Keratinocyte (primary cell): Measurements from ENCODE around the gene UVSSA. TPM values are rescaled to one million over a fixed set of nuclear protein-coding genes. Genes with fewer than 3 reads are reported as not detected.

Source experiments
- DNase-seq: peaks from one replicate; pipeline ENCODE4 v3.0.0-alpha.2; 2011; ENCODE audit warnings: low read depth, missing footprints, low spot score
- FAIRE-seq: peaks from 2 replicates; lab custom pipeline; 2011; peaks lifted over from hg19 to GRCh38; lab: Jason Lieb, UNC
- H2AFZ ChIP-seq: 2 replicates; pipeline ENCODE4 v1.6.0; 2012; ENCODE audit warnings: low read length, control low read depth, inconsistent platforms; ENCODE audit not compliant: control insufficient read depth
- H3K27ac ChIP-seq: 2 replicates; pipeline ENCODE4 v1.5.1; 2011; ENCODE audit warnings: low read length; ENCODE audit not compliant: control insufficient read depth, insufficient read depth
- H3K27me3 ChIP-seq: 3 replicates; pipeline ENCODE4 v1.6.0; 2011; ENCODE audit warnings: low read length; ENCODE audit not compliant: control insufficient read depth, insufficient read depth; ENCODE audit errors: extremely low read depth
- H3K36me3 ChIP-seq, 2 experiments: 2 replicates in 1 of 2; 3 replicates in 1 of 2; pipeline ENCODE4 v1.5.1; 2011; ENCODE audit warnings: low read length in 2 of 2, mild to moderate bottlenecking in 1 of 2; ENCODE audit not compliant: control insufficient read depth in 2 of 2, insufficient read depth in 2 of 2; ENCODE audit errors: extremely low read depth in 1 of 2
- H3K4me1 ChIP-seq: 3 replicates; pipeline ENCODE4 v1.5.1; 2011; ENCODE audit warnings: low read length; ENCODE audit not compliant: control insufficient read depth, insufficient read depth; ENCODE audit errors: extremely low read depth
- H3K4me2 ChIP-seq: 3 replicates; pipeline ENCODE4 v1.6.0; 2011; ENCODE audit warnings: low read depth, low read length; ENCODE audit not compliant: control insufficient read depth, insufficient read depth; ENCODE audit errors: extremely low read depth
- H3K4me3 ChIP-seq, 3 experiments: fragments of 200-600 bp in 1 of 3; sonication (generic) in 1 of 3; 2 replicates in 2 of 3; 3 replicates in 1 of 3; pipeline ENCODE4 v1.5.1; 2011 to 2016; ENCODE audit warnings: low read length in 3 of 3, mild to moderate bottlenecking in 3 of 3, control low read depth in 2 of 3, inconsistent platforms in 1 of 3, low read depth in 1 of 3, mixed read lengths in 1 of 3, mixed run types in 1 of 3, moderate library complexity in 1 of 3; ENCODE audit not compliant: control insufficient read depth in 2 of 3, insufficient read depth in 2 of 3; ENCODE audit errors: extremely low read depth in 1 of 3
- H3K79me2 ChIP-seq: 2 replicates; pipeline ENCODE4 v1.6.0; 2012; ENCODE audit warnings: low read length; ENCODE audit not compliant: control insufficient read depth, insufficient read depth
- H3K9ac ChIP-seq: 3 replicates; pipeline ENCODE4 v1.6.0; 2011; ENCODE audit warnings: low read length; ENCODE audit not compliant: control insufficient read depth, insufficient read depth; ENCODE audit errors: extremely low read depth
- H3K9me1 ChIP-seq: 3 replicates; pipeline ENCODE4 v1.6.0; 2011; ENCODE audit warnings: low read length; ENCODE audit not compliant: control insufficient read depth, insufficient read depth; ENCODE audit errors: extremely low read depth
- H3K9me3 ChIP-seq: 2 replicates; pipeline ENCODE4 v1.5.1; 2012; ENCODE audit warnings: low read depth, low read length; ENCODE audit not compliant: control insufficient read depth
- H4K20me1 ChIP-seq: 3 replicates; pipeline ENCODE4 v1.6.0; 2011; ENCODE audit warnings: low read length; ENCODE audit not compliant: control insufficient read depth, insufficient read depth; ENCODE audit errors: extremely low read depth
- EZH2 ChIP-seq: IDR thresholded peaks from one replicate; pipeline ENCODE4 v1.6.1; 2012; ENCODE audit warnings: inconsistent platforms, mild to moderate bottlenecking, low read length, moderate library complexity
- dilution Hi-C: fragments of 300-500 bp; cut with MboI; formaldehyde crosslinking; loops from one replicate; pipeline ENCODE4 v1.7.0; 2020; ENCODE audit warnings: low sequenced_read_pairs; ENCODE audit not compliant: extremely low pct_ligation_motif_present
- polyA plus RNA-seq, 5 experiments: library from polyadenylated mRNA; depleted of rRNA in 3 of 5; stranded (reverse) in 3 of 5; stranded (forward) in 1 of 5; unstranded in 1 of 5; fragments of >200 nt; gene quantifications; 1 replicate in 1 of 5; 2 replicates in 3 of 5; 3 replicates in 1 of 5; pipeline versions ENCODE4 v1.2.1 to v1.2.3, GENCODE V29; 2011 to 2012; ENCODE audit warnings: missing spikeins in 2 of 5, low read depth in 1 of 5, low replicate concordance in 1 of 5
- TF ChIP-seq, protein P1 (sequence below), 3 experiments: IDR thresholded peaks in 1 of 3; conservative IDR thresholded peaks in 1 of 3; optimal IDR thresholded peaks in 1 of 3; 2 replicates in 2 of 3; 3 replicates in 1 of 3; pipeline versions ENCODE3 to v1.5.1; 2011; ENCODE audit warnings: low read length in 3 of 3, mild to moderate bottlenecking in 3 of 3, moderate library complexity in 2 of 3, control low read depth in 1 of 3, inconsistent platforms in 1 of 3; ENCODE audit not compliant: insufficient read depth in 2 of 3; ENCODE audit errors: extremely low read depth in 1 of 3

UVSSA gene
- polyA plus RNA-seq, 1 donor (not counting 4 experiments of a cell fraction or from before 2014, with no cell fraction given) = 4.7 TPM

DNA sequence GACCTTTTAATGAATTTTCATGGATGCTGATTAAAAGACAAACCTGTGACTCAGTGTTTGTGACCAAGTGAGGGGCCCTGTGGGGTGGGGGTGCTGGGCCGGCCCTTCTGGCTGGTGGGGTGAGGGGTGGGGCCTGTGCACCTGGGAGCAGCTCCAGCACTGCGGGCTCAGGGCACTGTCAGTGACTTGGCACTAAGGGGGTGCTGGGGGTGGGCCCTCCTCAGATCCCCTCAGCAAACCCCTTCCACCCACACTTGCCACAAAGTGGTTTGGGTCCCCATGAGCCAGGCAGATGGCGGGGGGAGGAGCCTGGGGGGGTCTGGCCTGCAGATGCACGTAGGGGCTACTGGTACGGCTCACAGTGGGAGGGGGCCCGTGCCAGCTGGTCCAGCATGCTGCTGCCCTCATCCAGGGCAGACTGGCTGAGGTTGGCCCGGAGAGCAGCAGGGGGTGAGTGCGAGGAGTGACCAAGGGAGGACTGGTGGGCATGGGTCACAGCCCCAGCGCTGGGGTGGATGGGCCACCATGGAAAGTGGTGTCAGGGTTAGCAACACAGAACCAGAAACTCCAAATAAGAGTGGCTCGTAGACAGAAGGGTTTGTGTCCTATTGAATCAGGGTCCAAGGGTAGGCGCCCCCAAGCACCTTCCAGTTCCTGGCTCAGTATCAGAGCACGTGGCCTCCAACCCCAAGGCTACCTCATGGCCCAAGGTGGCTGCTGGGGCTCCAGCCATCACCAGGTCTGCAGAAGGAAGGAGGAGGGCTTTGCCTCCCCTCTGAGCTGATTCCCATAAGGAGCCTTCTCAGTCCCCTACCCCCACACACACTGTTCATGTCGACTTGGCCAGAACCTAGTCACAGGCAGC, 49.2 kb downstream of the UVSSA start:
- no peak for TF ChIP-seq EZH2
- TF ChIP-seq, protein P1, sequence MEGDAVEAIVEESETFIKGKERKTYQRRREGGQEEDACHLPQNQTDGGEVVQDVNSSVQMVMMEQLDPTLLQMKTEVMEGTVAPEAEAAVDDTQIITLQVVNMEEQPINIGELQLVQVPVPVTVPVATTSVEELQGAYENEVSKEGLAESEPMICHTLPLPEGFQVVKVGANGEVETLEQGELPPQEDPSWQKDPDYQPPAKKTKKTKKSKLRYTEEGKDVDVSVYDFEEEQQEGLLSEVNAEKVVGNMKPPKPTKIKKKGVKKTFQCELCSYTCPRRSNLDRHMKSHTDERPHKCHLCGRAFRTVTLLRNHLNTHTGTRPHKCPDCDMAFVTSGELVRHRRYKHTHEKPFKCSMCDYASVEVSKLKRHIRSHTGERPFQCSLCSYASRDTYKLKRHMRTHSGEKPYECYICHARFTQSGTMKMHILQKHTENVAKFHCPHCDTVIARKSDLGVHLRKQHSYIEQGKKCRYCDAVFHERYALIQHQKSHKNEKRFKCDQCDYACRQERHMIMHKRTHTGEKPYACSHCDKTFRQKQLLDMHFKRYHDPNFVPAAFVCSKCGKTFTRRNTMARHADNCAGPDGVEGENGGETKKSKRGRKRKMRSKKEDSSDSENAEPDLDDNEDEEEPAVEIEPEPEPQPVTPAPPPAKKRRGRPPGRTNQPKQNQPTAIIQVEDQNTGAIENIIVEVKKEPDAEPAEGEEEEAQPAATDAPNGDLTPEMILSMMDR (optimal IDR thresholded peaks at IDR 0.05 in 1 of 3, IDR thresholded peaks at IDR 0.05 in 1 of 3, conservative IDR thresholded peaks at IDR 0.05 in 1 of 3; ENCODE audit: extremely low read depth in 1 of 3, insufficient read depth in 2 of 3, low read length in 3 of 3) = no peak
- no peaks in the 10 kb centered on the region for H3K9me1 ChIP-seq
- no peaks in the 10 kb centered on the region for H4K20me1 ChIP-seq
- peaks cover 12% of the 10 kb centered on the region for H3K27me3 ChIP-seq
- no peak overlapping the region for H3K27ac ChIP-seq
- no peak overlapping the region for H3K4me3 ChIP-seq
- H3K79me2 ChIP-seq = no peaks in the 10 kb centered on the region
- dilution Hi-C loops = no loop called here
- no peak overlapping the region for H3K4me2 ChIP-seq
- DNase-seq (no peak), FAIRE-seq (no peak)
- H2AFZ ChIP-seq = no peak overlapping the region
- H3K4me1 ChIP-seq = no peaks in the 10 kb centered on the region
- peaks cover 0 to 2% of the 10 kb centered on the region in 2 experiments for H3K36me3 ChIP-seq
- H3K9me3 ChIP-seq = peaks cover 10% of the 10 kb centered on the region
- no peak overlapping the region for H3K9ac ChIP-seq

GRCh38 chr4:1396806-1397455, 49.9 kb downstream of the UVSSA start:
- H3K4me3 ChIP-seq = no peak overlapping the region
- dilution Hi-C loops = no loop called here
- no peaks in the 10 kb centered on the region for H3K4me1 ChIP-seq
- no peak overlapping the region for H3K27ac ChIP-seq
- no peak overlapping the region for H2AFZ ChIP-seq
- H3K9me3 ChIP-seq = peaks cover 10% of the 10 kb centered on the region
- peaks cover 20% of the 10 kb centered on the region for H3K27me3 ChIP-seq
- FAIRE-seq (no peak), DNase-seq (no peak)
- peaks cover 0 to 2% of the 10 kb centered on the region in 2 experiments for H3K36me3 ChIP-seq
- no peak for TF ChIP-seq EZH2
- TF ChIP-seq, protein P1 (optimal IDR thresholded peaks at IDR 0.05 in 1 of 3, IDR thresholded peaks at IDR 0.05 in 1 of 3, conservative IDR thresholded peaks at IDR 0.05 in 1 of 3; ENCODE audit: extremely low read depth in 1 of 3, insufficient read depth in 2 of 3, low read length in 3 of 3) = no peak
- no peaks in the 10 kb centered on the region for H3K79me2 ChIP-seq
- no peak overlapping the region for H3K4me2 ChIP-seq
- H3K9ac ChIP-seq = no peak overlapping the region
- H3K9me1 ChIP-seq = no peaks in the 10 kb centered on the region
- H4K20me1 ChIP-seq = no peaks in the 10 kb centered on the region
